AG04449 (cell line): ENCODE measurements around the gene SHROOM1.

Experiments used
- CTCF ChIA-PET: fragments of 350-600 bp; formaldehyde crosslinking; extraction: SDS; loops from one replicate; lab custom pipeline; 2021; ENCODE audit warnings: antibody characterized with exemption; lab: Yijun Ruan, JAX
- POLR2A ChIA-PET: fragments of 400-600, 350-600 bp; formaldehyde crosslinking; extraction: SDS; loops from one replicate; lab custom pipeline; 2020; ENCODE audit warnings: antibody characterized with exemption, inconsistent platforms; lab: Yijun Ruan, JAX
- DNase-seq: peaks from one replicate; pipeline ENCODE4 v3.0.0-alpha.2; 2010; ENCODE audit warnings: low read depth, low spot score
- H3K4me3 ChIP-seq: 2 replicates; pipeline ENCODE4 v1.5.1; 2011; ENCODE audit warnings: low read depth, mild to moderate bottlenecking, control low read depth, low read length
- CTCF ChIP-seq: IDR thresholded peaks from one replicate; pipeline ENCODE4 v1.5.1; 2011; ENCODE audit warnings: mild to moderate bottlenecking, moderate library complexity, low read length, control low read depth, inconsistent platforms; ENCODE audit not compliant: insufficient read depth; ENCODE audit errors: missing control alignments

The SHROOM1 gene

GRCh38 chr5:132873119-132873929 lies 42.9 kb upstream of the SHROOM1 start, which contains the start of gene LEAP2:
Gene LEAP2 (plus strand): TSS chr5:132873668. CDS start chr5:132873695, 27 bp downstream.
- POLR2A ChIA-PET: no interaction called here
- H3K4me3 ChIP-seq: no peak within 1 kb of the TSS
- CTCF ChIA-PET: interaction anchor here (0.9 to 3.4 kb wide), 4 partner anchors 9 to 487 kb away, joined by 3 to 25 read pairs (median 8); no protein-coding TSS in a partner anchor
- no peak for TF ChIP-seq CTCF
- no peak for DNase-seq

- no peak overlapping the region for H3K4me3 ChIP-seq
- POLR2A ChIA-PET: no interaction called here
- TF ChIP-seq CTCF: no peak
- CTCF ChIA-PET: interaction anchor here (0.5 to 3.4 kb wide), 5 partner anchors 10 to 552 kb away, joined by 3 to 25 read pairs (median 6); no protein-coding TSS in a partner anchor
- no peak for DNase-seq
These were observed 42.3 kb upstream of the SHROOM1 start for GRCh38 chr5:132872788-132873118.

GRCh38 chr5:132871459-132872284 lies 41.2 kb upstream of the SHROOM1 start:
- ChIA-PET CTCF (interaction anchor here (1.2 to 3.4 kb wide), 4 partner anchors 11 to 52 kb away, joined by 3 to 25 read pairs (median 8); no protein-coding TSS in a partner anchor), POLR2A (no interaction called here)
- no peak for TF ChIP-seq CTCF
- DNase-seq: no peak
- no peak overlapping the region for H3K4me3 ChIP-seq

- POLR2A ChIA-PET: no interaction called here
- no peak for DNase-seq
- CTCF ChIA-PET: interaction anchor here (1.0 to 3.4 kb wide), 4 partner anchors 12 to 51 kb away, joined by 4 to 25 read pairs (median 8); no protein-coding TSS in a partner anchor
These were observed 40.4 kb upstream of the SHROOM1 start for GRCh38 chr5:132870801-132871200.

GRCh38 chr5:132868754-132869153 lies 38.3 kb upstream of the SHROOM1 start:
- TF ChIP-seq CTCF: no peak
- no peak overlapping the region for H3K4me3 ChIP-seq
- DNase-seq: no peak
- POLR2A ChIA-PET: interaction anchor here (0.6 kb wide), 1 partner anchor 194 kb away, joined by 3 read pairs; no protein-coding TSS in a partner anchor
- CTCF ChIA-PET: interaction anchor here (0.8 to 6.3 kb wide), 4 partner anchors 12 to 342 kb away, joined by 3 to 60 read pairs (median 4); partner anchors contain the start of gene SHROOM1

More at GRCh38 chr5:132870801-132871200, 40.4 kb upstream of the SHROOM1 start:
- no peak for TF ChIP-seq CTCF
- no peak overlapping the region for H3K4me3 ChIP-seq
